Stimulated activated CD8-positive, alpha-beta memory T cell treated with anti-CD3 and anti-CD28 coated beads, Interleukin-12 subunit alpha, Interleukin-12 subunit beta, amount 100 ng/mL, for 1 hour (primary cell): ENCODE results near the gene HEATR1.
"Not testable (repeated sequence)": the region's sequence is repeated elsewhere in the genome, so short reads cannot be mapped to it uniquely, and the experiment has no call there.

Experiments
- DNase-seq: peaks from one replicate; pipeline ENCODE4 v3.0.0-alpha.2; 2020; ENCODE audit warnings: low read depth

Gene HEATR1

DNA sequence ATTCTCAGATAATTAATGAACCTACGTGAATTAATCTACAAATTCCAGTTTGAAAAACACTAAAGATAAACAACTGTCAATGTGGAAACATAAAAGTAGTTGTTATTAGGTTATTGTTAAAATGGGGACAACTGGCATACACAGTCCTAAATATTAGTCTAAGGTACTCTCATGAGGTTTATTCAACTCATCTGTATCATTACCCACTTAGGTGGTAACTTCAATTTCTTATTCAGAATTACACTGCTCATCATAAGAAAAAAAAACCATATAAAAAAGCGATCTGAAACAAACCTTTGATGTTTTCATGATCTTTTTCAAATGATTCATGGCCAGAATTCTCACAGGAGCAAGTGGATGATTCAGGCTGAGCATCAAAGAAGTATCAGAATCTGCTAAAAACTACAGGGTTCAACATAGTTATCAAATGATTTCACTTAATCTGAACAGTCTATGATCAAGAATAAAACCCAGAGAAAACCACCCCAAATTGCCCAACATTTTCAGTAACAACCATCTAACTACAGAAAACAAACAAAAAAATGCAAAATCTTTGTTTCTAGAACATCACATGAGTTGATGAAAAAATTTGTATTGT lies 13.7 kb downstream of the HEATR1 start:
- no peak for DNase-seq

DNA sequence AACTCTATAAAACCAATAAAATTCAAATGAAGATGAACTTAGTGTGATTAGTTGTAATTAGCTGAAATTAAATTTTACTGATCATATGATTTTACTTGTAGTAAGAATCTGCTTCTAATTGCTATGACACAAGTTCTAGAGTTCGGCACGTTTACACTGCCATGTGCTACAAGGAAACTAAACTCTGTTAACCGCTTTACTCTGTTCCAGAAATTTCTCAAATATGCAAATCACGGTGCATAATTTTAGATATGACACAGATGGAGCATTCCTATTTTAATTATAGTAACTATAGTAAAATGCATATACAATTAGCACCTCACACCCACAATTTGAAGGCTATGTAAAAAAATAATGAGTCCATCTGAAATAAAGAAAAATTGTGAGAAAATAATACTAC lies 14.8 kb downstream of the HEATR1 start:
- no peak for DNase-seq

DNA sequence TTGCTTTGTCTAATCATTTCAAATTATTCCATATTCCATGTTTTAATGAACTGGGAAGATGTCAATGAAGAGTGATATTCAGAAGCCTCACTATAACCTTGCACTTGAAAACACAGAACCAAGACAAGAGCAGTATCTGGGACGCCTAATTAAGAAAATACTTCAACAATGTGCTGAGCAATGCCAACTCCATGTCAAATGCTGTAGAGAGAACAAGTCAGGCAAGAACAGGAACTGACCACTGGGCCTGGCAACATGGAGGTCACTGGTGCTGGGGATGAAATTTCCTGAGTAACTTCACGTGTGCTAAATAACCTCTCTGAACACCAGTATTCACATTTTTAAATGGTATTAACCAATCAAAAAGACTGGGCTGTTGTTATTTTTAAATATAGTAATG lies 22.8 kb downstream of the HEATR1 start:
- no peak for DNase-seq

DNA sequence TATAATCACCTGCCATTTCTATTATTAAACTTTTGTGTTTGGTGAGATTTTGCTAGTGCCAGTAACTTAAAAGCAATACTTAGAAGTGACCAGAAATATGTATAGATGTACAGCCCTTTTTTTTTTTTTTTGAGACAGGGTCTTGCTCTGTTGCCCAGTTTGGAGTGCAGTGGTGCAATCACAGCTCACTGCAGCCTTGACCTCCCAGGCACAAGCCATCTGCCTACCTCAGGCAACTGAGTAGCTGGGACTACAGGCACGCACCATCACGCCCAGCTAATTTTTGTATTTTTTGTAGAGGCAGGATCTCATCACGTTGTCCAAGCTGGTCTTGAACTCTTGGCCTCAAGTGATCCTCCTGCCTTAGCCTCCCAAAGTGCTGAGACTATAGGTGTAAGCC lies 23.9 kb downstream of the HEATR1 start:
- not testable (repeated sequence) for DNase-seq

DNA sequence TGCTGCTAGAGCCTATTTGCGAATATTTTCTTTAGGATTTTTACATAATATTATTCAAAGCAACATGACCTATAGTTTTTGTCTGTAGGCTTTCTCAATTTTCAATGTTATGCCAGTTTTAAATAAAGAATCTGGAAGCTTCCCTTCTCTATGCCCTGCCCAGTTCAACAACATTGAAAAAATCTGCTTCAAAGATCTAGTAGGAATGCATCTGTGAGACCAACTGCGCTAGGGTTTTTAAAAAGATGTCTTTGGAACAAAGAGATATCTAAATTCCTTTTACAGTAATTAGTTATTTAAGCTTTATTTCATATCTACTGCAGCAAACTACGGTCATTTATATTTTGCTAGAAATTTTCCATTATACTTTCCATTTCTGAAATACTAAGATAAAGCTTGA lies 25.7 kb downstream of the HEATR1 start:
- no peak for DNase-seq

DNA sequence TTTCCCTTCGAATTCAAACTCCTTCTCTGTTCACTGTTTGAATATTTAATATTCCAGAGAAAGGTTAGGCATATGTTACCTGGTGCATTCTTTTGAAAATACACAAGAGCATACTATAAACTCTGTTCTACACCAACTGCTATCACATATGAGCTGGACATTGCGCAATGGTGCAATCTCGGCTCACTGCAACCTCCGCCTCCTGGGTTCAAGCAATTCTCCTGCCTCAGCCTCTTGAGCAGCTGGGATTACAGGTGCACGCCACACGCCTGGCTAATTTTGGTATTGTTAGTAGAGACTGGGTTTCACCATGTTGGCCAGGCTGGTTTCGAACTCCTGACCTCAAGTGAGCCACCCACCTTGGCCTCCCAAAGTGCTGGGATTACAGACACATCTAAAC lies 27.3 kb downstream of the HEATR1 start:
- DNase-seq, result not testable (repeated sequence)

DNA sequence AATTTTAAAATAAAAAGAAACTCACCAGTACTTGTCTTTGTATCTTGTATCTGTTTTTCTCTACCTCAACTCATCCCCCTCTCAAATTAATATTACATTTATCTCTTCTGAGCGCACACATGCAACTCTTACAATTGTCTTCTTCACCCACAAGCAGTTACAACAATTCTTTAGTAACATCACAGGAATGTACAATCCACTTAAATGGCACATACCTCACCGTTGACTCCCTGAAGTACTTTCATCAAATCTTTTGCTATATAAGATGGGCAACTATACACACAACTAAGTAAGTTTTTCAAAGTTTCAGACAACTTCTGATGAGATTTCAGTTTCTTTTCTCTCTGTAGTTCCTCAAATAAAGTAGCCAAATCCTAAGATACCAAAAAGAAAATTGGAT lies 28.3 kb downstream of the HEATR1 start:
- DNase-seq, result no peak

DNA sequence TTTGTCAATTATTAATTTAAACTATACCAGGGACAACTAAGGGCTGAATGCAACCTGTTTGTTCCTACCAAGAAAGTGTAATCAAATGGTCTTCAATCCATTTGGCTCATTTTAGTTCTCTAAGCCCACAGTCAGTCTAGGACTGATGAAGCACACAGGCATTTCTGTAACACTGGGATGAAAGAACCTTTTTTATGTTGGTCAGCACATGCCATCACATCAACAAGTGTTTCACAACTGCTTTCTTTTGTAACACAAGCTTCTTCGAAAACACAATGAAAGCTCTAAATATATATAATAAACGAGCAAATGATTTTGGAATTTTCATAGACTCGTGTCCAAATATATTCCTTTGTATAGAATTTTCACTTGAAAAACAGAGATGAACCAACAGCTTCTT lies 28.8 kb downstream of the HEATR1 start:
- no peak for DNase-seq

DNA sequence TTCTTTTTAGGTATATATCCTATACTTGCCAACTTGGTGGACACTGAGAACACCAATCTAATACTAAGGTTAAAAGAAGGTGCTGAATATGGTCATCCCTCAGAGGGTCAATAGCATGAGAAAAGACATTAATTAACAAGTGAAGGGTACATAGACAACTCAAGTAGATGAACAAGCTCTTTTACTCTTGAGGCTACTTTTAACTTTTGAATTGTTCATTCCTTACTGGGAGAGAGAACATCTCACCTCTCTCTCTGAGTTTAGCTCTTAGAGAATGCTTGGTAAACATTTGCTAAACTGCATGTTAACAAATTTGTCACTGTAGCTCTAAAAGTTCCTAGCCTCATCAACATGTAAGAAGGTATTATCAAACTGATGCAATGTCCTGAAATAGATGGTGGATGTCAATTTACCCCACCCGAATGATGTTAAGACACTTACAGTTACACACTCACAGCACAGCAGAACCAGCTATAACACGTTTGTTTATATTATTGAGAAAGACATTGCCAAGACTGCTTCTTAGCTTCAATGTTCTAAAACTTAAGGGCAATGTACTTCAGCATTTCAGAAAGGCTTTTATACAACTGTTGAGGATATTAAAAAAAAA lies 35.9 kb downstream of the HEATR1 start:
- DNase-seq, result no peak

DNA sequence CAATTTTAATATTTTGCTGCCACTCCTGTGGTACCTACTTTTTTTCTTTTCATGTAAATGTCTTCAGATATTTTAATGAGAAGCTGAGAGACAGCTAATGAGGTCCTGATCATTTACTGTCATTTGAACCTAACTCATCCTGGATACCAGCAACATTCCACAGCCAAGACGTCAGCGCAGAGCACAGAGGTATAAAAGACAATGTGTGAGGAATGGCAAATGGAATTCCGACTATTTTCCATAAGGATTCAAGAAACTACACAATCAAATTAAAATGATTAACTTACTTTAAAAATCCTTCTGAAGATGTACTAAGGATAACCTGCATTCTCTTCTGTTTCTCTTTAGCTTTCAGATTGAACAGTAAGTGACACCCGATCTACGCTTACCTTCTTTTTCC lies 38.8 kb downstream of the HEATR1 start:
- no peak for DNase-seq

DNA sequence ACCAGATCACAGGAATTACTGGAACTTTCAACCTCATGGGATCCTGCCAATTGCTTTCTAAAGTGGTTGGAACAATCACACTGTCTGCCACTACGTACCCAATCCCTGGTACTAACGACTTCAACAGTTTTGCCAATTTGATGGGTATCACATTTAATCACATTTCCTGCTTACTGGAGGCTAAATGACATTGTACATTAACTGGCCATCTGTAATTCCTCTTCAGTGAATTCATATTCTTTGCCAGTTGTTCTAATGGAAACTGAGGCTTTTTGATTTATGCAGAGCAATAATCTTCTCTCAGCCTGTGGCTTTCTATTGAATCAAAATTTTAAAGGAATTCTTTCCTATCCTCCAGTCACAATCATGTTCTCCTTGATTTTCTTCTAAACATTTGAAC lies 42.3 kb downstream of the HEATR1 start:
- DNase-seq, result no peak

DNA sequence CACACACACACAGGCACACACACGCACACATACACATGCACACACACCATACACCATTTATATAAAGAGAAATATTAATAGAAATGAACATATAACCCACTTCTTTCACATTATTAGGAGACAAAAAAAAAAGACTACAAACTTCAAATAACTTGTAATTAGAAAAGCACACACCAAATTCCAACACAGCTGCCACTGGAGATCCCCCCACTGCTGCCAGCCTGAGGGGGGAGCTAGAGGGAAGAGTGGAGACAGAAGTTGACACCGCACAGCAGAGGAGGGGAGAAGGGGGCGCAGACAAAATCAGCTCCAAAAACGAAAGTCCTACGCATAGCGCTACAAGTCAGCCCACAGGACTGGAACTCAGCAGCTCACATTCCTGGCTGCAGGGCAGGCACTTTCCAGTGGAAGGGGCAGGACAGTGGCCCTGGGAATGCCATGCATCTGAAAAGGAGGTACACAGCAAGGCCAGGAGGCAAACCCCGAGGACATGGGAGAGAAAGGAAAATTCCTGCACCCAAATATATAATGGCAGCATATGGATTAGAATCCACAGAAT lies 44.0 kb downstream of the HEATR1 start:
- DNase-seq, result no peak

DNA sequence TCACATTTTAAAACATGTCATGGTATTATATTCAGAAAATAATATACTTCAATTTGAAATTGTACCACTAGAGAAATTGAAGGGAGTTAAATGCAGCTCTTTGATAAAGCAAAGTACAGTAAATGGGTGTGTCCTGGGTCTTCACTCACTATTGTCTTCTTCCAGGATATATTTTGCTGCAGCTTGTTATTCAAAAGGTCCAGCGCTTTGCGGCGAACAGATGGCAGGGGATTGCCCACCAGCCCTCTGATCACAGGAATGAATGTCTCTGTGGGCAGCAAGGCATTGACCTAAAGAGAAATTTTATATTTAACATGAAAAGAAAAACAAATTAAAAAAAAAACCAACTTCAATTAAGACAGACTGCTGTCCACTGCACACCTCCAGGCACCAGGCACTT lies 45.5 kb downstream of the HEATR1 start:
- DNase-seq, result no peak

DNA sequence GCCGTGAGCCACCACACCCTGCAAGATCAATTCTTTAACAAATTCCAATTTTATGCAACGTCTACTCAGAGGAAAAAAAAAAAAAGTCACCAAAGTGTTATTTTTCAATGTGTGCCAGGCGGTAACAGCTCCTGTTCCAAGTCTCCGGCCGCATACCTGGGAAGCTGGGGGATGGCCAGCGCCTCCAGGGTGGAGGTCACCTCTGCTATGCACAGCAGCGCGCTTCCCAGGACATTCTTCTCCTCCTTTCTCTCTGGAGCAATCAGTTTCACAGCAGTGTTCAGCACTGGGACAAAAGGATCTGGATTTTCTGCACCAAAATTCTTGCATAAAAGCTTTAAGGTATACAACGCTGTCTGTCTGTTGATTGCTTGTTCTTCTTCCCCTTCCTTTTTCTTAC lies 46.2 kb downstream of the HEATR1 start:
- DNase-seq, result no peak

DNA sequence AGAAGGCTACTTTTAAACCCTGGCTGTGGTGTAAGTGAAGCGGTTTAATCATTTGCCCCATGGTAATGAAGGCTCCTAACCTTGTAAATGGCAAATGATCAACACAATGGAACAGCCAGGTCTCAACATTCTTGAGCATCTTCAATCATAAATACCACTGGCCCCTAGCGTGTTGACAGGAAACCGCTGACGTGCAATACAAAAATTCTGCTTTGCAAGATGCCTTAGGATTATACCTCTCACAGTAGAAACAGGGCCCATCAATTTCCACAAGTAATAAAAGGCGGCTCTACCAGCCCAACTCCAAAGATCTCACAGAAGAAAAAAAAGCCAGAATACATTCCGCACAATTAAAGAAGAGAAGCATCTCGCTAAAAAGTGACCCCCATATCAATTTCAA lies 47.7 kb downstream of the HEATR1 start:
- no peak for DNase-seq

DNA sequence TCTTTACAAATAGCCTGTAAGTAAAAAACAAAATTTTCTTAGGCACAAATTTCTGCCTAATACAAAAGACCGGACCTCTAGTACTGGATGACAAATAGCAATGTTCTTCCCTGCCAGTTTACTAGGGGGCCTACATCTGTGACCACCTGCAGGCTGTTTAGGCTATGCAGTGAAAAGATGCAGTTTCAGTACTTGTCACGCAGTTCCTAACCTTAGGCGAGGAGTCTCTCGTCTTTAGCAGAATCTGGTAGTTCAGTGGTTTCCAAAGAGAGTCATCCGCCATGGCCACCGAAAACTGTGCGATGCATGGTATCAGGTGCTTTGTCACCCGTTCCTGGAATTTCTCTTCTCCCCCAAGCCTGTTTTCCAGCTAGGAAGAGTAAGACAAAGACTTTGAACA lies 50.9 kb downstream of the HEATR1 start:
- DNase-seq, result no peak

DNA sequence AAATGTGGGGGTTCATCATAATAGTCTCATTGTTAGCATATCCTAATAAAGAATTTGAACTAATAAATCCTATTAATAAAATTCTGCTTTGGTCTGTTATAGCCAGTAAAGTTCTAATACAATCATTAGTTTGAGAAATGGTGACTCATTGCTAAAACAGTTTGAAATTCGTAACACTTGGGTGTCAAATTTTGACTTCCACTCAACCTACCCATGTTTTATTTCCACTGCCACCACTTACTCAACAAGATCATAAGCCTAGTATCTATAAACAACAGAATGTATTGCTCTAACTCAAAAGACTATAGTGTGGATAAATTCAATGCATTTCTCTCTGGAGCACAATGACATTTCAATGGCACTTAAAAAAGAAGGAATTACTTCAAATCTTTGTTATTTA lies 51.4 kb downstream of the HEATR1 start:
- no peak for DNase-seq

DNA sequence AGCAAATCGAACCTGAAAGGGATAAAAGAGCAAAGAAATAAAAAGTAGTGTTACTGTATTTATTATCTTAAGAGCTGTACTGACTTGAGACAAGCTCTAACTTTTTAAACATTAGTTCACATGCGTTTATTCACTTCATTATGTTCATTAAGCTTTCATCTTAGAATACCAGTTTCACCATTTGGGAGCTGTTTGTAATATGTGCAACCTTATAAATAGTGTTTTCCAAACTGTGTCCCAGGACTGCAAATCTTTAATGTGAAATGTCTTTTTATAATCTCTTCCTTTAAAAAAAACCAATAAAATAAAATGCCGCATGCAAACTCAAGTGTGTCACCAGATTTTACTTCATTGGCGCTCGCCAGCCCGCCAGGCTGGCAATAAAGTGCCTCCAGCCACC lies 52.2 kb downstream of the HEATR1 start:
- DNase-seq, result no peak

DNA sequence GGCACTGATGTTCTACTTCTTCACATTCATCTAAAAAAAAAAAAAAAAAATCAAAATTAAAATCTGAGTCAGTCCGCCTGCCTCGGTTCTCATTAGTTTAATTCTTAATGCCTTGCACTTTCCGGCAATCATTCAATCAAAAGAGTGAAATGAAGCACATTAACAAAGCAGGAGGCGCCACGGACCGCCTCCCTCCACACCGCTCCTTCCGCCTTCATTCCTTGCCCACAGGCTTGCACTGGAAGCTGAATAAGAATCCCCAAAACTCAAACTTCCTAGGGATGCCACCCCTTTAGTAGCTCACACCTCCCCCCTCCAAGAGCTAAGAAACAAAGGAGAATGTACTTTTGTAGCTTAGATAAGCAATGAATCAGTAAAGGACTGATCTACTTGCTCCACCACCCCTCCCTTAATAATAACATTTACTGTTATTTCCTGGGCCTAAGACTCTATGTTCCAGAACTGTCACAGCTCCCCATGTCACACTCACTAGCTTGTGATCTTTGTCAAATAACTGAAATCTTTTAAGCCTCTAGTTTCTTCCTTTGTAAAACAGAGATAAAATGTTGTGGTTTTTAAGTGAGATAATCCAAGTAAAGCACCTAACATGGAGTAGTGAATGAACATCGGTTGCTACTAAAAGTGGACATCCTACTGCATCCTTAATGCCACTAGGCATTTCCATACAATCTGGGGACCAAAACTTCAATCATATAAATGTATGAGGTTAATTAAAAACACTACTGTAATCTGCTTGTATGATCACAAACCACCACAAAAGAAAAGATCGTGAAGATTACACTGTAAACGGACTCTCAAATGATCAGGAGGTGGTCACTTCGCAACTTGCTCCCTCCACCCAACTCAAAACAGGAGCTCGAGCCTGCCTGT lies 53.1 kb downstream of the HEATR1 start:
- no peak for DNase-seq

DNA sequence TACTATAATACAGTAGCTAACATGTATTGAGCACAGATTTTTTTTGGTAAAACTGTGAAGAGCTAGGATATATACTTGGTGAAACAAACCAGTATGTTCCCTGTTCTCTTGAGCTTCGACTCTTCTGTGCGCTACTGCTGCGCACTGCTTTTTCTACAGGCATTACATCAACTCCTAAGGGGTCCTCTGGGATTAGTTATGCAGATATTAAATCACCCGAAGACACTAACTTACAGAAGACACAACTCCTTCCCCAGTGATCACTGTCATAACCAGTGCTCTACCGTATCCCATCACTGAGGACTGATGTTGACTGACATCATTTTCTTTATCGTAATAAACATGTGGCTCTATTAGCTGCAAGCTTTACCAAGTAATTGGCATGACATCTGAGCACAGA lies 55.9 kb downstream of the HEATR1 start:
- DNase-seq, result no peak

DNA sequence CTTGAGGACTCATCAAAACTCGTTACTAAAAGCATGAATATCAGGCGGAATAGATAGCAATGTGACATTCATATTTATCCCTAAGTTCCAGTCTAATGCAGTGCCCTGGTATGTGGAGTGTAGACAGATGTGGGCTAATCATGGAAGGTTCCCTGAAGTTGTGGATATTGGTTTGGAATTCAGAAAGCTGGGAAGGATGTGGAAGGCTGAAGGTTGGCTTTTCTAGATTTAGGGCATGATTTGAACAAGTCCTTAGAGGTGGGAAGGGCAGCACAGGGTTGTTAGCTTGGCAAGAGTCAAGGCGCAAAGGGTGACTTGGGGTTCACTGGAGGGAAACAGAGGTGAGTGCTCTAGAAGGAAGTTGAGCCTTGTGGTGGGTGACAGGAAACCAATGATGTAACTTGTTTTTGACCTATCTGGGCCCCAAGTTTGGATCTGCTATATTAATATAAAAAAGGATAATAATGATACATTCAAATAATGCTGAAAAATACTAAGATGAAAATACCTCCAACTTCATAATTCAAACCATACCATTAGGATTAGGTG lies 58.6 kb downstream of the HEATR1 start:
- DNase-seq, result no peak

DNA sequence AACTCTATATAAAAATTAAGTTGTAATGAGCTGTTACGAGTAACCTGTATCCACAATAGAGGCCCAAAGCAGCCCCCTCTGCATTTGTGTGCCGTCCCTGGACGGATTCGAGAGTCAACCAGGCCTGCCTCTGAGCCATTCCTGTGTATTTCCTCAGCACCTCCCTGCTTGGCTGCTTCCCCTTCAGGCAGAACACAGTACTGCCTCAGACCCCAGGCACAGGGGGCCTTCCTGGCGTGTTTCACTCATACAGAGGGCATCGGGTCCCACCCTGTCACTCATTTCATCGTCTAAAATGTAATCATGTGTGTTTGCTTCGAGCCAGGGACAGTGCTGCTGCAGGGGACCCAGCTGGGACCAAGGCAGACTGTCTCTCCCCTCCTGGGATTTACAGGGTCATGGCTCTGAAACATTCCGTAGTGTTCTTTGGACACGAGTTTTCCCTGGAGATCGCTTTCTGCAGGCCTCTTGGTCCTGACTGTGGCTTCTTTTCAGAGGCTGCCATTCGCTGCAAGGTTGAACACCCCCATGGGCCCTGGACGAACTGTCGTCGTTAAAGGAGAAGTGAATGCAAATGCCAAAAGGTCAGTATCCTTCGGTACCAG lies 61.1 kb downstream of the HEATR1 start:
- DNase-seq, result no peak
